ENCODE measurements around the gene PPP1R27.

The PPP1R27 gene

DNA sequence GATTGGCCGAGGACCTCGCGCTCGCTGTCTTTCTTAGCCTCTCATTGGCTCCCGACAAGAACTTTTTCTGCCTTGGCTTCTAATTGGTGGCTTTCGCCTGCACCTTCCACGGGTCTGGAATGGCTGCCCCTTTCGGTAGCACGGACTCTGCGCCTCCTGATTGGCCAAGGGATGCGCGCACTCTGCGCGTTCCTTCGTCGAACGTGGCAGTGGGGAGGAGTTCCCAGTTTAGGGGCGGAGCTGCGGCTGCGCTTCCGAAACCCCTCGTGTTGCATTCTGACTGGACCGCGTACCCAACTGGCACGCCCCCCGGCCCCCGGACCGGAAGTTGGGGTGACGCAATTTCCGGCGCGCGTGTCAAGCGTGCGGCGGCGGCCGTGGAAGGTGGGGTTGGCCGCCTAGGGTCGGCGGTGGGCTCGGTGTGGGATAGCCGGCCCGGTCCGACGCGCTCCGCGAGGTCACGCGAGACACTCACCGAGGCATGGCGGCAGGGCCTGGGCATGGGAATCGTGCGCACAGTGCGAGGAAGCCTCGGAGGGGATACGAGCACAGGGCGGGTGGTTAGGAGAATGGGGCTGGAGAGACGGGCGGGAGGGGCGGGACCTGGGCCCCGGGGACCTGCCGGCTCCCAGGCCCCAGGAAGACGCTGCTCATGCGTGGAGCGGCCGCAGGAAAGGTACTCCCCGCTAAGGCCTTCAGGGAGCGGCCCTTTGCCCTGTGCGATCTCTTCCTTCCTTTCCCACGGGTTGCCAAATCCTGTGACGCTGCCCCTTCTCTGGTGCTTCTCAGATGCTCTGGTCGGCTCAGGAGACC lies 26.1 kb upstream of the PPP1R27 start:
- peak; percentile 99 for DNase-seq (ENCODE audit: low read depth)

DNA sequence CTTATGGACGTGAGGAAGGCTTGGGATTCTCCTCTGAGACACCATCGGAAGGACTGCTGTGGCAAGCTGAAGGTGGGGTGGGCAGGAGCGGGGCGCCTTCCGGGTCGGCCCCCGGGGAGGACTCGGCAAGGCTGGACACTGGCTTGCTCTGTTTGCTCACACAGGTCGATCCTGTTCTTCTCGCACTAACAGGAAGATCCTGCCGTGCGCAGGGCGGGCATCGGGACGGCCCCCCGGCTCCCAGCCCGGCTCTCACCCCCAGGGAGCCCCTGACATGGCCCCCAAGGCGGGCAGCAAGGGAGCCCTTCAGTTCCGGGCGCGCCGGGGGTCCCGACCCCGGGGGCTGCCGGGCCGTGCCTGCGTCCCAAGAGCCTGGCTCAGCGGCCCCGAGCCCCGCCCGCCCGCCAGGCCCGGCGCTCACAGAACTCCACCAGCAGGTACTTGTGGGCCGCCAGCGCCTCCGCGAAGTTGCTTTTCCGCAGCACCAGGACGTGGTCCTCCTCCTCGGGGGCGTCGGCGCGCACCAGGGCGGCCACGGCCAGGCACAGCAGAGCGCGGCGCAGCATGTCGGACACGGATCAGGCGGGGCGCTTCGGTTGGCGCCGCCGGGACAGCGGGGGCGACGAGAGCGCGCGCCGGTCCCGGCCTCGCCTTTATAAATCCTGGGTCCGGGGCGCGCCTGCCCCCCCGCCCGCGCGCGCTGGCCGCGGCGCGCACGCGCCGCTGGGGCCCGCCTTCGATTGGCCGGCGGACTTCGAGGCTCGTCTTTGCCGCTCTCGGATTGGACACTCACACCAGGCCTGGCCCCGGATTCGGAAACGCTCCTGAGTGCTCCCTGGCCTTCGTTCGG lies 25.3 kb upstream of the PPP1R27 start, which contains the start of gene P4HB:
Gene P4HB (minus strand): TSS at position 630 of the 850 bp plus-strand sequence. CDS start 64 bp downstream, at position 566.
- DNase-seq (ENCODE audit: low read depth): peak; percentile 96

DNA sequence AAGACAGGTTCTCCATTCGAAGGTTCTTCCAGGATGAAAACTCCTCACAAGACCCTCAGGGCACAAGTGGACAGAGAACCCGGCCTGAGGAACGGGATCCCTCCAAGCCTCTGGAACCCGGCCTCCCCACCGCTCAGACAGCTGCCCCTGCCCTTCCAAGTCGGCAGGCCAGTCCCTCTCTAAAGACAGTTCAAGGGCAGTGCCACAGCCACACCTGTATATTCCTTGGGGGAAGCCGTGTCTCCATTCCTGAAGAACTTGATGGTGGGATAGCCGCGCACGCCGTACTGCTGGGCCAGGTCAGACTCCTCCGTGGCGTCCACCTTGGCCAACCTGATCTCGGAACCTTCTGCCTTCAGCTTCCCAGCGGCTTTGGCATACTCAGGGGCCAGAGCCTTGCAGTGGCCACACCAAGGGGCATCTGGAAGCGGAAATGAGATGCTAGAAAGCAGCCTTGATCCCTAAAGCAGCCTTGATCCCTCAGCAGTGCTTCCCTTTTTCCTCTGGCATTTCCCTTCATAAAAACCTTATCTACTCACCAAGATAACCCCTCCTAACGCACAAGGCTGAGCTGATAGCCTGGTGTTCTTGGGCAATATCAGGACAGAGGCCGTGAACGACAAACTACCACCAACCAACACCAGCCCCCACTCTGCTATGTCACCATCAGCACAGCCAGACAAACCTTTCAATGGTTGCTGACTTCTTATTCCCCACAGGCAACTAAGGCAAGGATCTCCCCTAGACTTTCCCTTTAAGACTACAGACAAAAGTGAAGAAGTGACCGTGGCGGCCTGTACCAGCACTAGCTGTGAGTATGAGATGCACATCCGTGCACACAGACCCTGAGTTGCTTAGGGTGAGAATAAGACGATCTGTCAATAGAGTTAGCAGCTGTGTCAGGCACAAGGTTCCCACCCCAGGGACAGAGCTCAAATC lies 24.4 kb upstream of the PPP1R27 start:
- DNase-seq (ENCODE audit: low read depth): no peak

GRCh38 chr17:81858170-81858966 lies 23.5 kb upstream of the PPP1R27 start:
- no peak for DNase-seq (ENCODE audit: low read depth)

- DNase-seq (ENCODE audit: low read depth): no peak
Observed at GRCh38 chr17:81854974-81855774, 20.3 kb upstream of the PPP1R27 start.

GRCh38 chr17:81852237-81852636 lies 17.4 kb upstream of the PPP1R27 start:
- DNase-seq (ENCODE audit: low read depth): no peak

- no peak for DNase-seq (ENCODE audit: low read depth)
Observed at GRCh38 chr17:81851423-81851822, 16.6 kb upstream of the PPP1R27 start.

DNA sequence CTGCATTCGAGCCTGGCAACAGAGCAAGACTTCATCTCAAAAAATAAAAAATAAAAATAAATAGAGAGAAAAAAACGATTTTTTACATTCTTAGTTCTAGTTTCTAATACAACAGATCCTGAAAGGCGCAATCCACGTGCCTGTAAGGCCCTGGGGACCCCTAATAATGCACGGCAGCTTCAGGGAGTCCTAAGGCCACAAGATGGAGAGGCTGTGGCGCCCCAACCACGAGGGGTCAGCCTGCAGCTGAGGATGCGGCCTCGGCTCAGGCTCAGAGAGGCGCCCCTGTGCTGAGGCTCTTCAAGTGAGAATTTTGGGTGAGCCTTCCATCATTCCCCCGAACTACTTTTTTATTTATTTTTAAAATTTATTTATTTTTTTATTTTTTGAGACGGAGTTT lies 14.6 kb upstream of the PPP1R27 start:
- DNase-seq (ENCODE audit: low read depth): no peak

- no peak for DNase-seq (ENCODE audit: low read depth)
Observed at GRCh38 chr17:81846743-81847689, 12.2 kb upstream of the PPP1R27 start.

- no peak for DNase-seq (ENCODE audit: low read depth)
Observed at GRCh38 chr17:81845881-81846742, 11.3 kb upstream of the PPP1R27 start.

- no peak for DNase-seq (ENCODE audit: low read depth)
Observed at GRCh38 chr17:81845361-81845760, 10.5 kb upstream of the PPP1R27 start.

- no peak for DNase-seq (ENCODE audit: low read depth)
Observed at GRCh38 chr17:81844887-81845286, 10.0 kb upstream of the PPP1R27 start.

DNA sequence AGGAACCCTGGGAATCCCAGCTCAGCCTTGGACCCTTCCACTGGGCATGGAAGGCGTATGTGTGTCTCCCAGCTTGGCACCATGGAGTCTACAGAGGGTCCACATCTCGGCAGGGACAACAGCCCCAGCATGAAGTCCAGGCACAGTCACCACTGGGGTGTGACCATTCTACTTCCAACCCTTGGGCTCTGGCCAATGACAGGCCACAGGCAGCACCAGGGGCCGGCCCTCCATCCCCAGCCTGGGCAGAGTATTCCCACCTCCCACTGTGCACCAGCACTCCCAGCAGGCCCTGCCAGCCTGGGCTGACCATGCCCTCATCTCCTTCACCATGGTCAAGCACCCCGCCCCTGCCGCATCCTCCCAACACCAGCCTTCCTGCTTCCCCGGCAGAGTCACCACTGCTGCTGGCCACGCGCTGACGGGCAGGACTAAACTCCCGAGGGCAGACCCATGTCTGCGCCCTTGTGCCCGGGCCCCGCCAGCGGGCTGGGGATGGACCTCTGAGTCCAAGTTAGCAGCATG lies 9.5 kb upstream of the PPP1R27 start:
- no peak for DNase-seq (ENCODE audit: low read depth)

DNA sequence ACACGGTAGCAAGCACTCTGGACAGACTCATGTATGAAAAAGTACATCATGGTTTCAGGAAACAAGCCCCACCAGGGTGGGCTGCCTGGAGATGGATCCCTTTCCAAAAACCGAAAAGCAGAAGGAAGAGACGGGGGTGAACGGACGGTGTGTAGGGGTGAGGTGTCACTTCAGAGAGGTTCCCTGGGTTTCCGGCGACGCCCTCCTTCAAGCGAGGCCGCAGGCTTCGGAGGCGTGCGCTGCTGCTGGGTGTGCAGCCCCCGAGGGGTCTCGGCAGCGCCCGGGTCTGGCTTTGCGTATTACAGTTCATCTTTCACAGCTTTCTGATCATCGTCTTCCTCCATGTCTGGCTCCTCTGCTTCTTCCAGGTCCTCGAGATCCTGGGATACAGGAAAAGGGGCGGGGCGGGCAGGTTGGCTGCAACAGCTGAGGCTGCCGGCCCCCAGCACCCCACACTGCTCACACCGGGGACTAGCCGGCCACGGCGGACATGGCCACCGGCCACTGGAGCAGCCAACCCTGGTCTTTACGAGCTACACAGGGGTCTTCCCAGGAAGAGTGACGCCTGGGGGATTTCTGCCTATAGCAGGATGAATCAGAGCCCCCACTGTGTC lies 9.0 kb upstream of the PPP1R27 start:
- no peak for DNase-seq (ENCODE audit: low read depth)

DNA sequence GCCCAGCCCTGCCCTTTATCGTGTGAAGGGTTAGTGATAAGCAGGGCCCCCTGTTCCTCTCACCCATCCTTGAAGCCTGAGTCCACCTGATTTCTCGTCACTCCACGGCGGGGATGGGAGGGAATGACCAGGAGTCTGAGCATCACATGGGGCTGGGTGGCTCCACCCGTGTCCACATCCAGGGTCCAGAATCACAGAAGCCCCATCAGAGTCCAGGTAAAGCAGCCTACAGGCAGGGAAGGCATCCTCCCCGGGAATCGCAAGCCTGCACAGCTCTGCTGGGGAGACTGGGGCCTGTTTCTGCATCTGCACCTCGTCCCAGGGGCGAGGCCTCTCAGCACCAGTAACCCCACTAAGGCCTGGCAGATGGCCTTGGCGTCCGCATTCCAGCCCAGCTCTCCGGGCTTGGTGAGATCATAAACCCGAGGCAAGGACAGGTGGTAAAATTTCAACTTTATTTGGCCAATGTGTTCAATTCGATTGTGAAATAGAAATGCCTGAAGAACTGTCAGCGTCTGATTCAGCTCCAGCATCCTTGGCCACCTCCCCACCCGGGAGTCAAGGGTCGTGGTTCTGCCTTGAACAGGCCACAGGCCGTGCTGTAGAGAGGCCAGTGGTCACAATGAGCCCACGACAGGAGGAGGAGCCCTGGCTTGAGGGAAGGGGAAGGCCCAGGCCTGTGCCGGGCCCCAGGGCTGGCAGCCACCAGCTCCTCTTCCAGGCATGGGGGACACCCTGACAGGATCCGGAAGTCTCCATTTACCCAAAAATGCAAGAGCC lies 8.1 kb upstream of the PPP1R27 start:
- DNase-seq (ENCODE audit: low read depth): no peak

- no peak for DNase-seq (ENCODE audit: low read depth)
Observed at GRCh38 chr17:81842378-81842724, 7.5 kb upstream of the PPP1R27 start.

- DNase-seq (ENCODE audit: low read depth): no peak
Observed at GRCh38 chr17:81841866-81842265, 7.0 kb upstream of the PPP1R27 start.
